CD14-positive monocyte (primary cell): Measurements from ENCODE around the gene SLC4A1AP. TPM values are rescaled to one million over a fixed set of nuclear protein-coding genes. Genes with fewer than 3 reads are reported as not detected.

ENCODE experiments used
- DNase-seq, 3 donors: peaks; one replicate each; pipeline ENCODE4 v3.0.0-alpha.2; 2011 to 2022
- H2AFZ ChIP-seq: 2 replicates; pipeline ENCODE4 v1.6.0; 2012; ENCODE audit warnings: mild to moderate bottlenecking, low read depth, low read length, inconsistent platforms; ENCODE audit not compliant: insufficient read depth, poor library complexity, severe bottlenecking
- H3K27ac ChIP-seq, 2 donors: 1 replicate in 1 of 2; 2 replicates in 1 of 2; pipeline ENCODE4 v1.5.1; 2012 to 2013; ENCODE audit warnings: low read length in 2 of 2, control low read depth in 1 of 2, inconsistent platforms in 1 of 2, low read depth in 1 of 2, mild to moderate bottlenecking in 1 of 2
- H3K27me3 ChIP-seq, 2 donors: one replicate each; pipeline versions ENCODE4 v1.6.0 to v1.6.1; 2011 to 2013; ENCODE audit warnings: low read length in 2 of 2; ENCODE audit not compliant: control insufficient read depth in 2 of 2, insufficient read depth in 2 of 2
- H3K36me3 ChIP-seq, 2 donors: replicated peaks in 1 of 2; 1 replicate in 1 of 2; 2 replicates in 1 of 2; pipeline versions ENCODE4 v1.5.1 to v1.6.1; 2012 to 2013; ENCODE audit warnings: low read length in 2 of 2, control low read depth in 1 of 2, inconsistent platforms in 1 of 2, mild to moderate bottlenecking in 1 of 2; ENCODE audit not compliant: insufficient read depth in 2 of 2, control insufficient read depth in 1 of 2
- H3K4me1 ChIP-seq, 2 donors: 1 replicate in 1 of 2; 2 replicates in 1 of 2; pipeline versions ENCODE4 v1.5.1 to v1.6.1; 2012 to 2013; ENCODE audit warnings: low read length in 2 of 2, control low read depth in 1 of 2, inconsistent platforms in 1 of 2, mild to moderate bottlenecking in 1 of 2, moderate library complexity in 1 of 2; ENCODE audit not compliant: insufficient read depth in 2 of 2, control insufficient read depth in 1 of 2
- H3K4me2 ChIP-seq: replicated peaks from 2 replicates; pipeline ENCODE3; 2012; ENCODE audit warnings: low read length, moderate library complexity, mild to moderate bottlenecking; ENCODE audit not compliant: poor library complexity, severe bottlenecking; ENCODE audit errors: extremely low read depth
- H3K4me3 ChIP-seq, 3 experiments: fragments of 200-600 bp in 1 of 3; sonication (generic) in 1 of 3; replicated peaks in 1 of 3; 1 replicate in 2 of 3; 2 replicates in 1 of 3; pipeline ENCODE4 v1.5.1; 2011 to 2013; ENCODE audit warnings: low read length in 3 of 3, mild to moderate bottlenecking in 3 of 3, control low read depth in 2 of 3, low read depth in 2 of 3, inconsistent platforms in 1 of 3, moderate library complexity in 1 of 3
- H3K79me2 ChIP-seq: 2 replicates; pipeline ENCODE4 v1.6.0; 2012; ENCODE audit warnings: mild to moderate bottlenecking, control low read depth, inconsistent platforms, low read length, moderate library complexity; ENCODE audit not compliant: insufficient read depth
- H3K9ac ChIP-seq: 2 replicates; pipeline ENCODE4 v1.6.0; 2017; ENCODE audit warnings: low read length, mild to moderate bottlenecking; ENCODE audit not compliant: insufficient read depth, poor library complexity, severe bottlenecking
- H3K9me3 ChIP-seq, 2 donors: replicated peaks in 1 of 2; 1 replicate in 1 of 2; 2 replicates in 1 of 2; pipeline versions ENCODE4 v1.5.1 to v1.6.1; 2012 to 2013; ENCODE audit warnings: low read length in 2 of 2, control low read depth in 1 of 2; ENCODE audit not compliant: control insufficient read depth in 1 of 2, insufficient read depth in 1 of 2
- H4K20me1 ChIP-seq: 2 replicates; pipeline ENCODE4 v1.6.0; 2012; ENCODE audit warnings: mild to moderate bottlenecking, low read length, control low read depth, moderate library complexity; ENCODE audit not compliant: insufficient read depth
- H3K27ac Mint-ChIP-seq, 7 donors: one replicate each; pipeline ENCODE4 v1.8.0; 2020; ENCODE audit warnings: mild to moderate bottlenecking in 7 of 7, mixed read lengths in 7 of 7, moderate library complexity in 6 of 7, inconsistent platforms in 2 of 7
- H3K27me3 Mint-ChIP-seq, 3 donors: one replicate each; pipeline ENCODE4 v1.8.0; 2021 to 2022; ENCODE audit warnings: low read depth in 3 of 3, mild to moderate bottlenecking in 3 of 3, mixed read lengths in 3 of 3, moderate library complexity in 3 of 3, inconsistent platforms in 1 of 3
- H3K36me3 Mint-ChIP-seq, 2 donors: one replicate each; pipeline ENCODE4 v1.8.0; 2020; ENCODE audit warnings: mixed read lengths in 2 of 2, inconsistent platforms in 1 of 2, mild to moderate bottlenecking in 1 of 2
- H3K4me1 Mint-ChIP-seq: one replicate; pipeline ENCODE4 v1.8.0; 2020; ENCODE audit warnings: mild to moderate bottlenecking, mixed read lengths
- H3K4me3 Mint-ChIP-seq, 2 donors: one replicate each; pipeline ENCODE4 v1.8.0; 2020; ENCODE audit warnings: mild to moderate bottlenecking in 2 of 2, mixed read lengths in 2 of 2, moderate library complexity in 1 of 2
- H3K9me3 Mint-ChIP-seq, 7 donors: one replicate each; pipeline ENCODE4 v1.8.0; 2020 to 2022; ENCODE audit warnings: mixed read lengths in 7 of 7, mild to moderate bottlenecking in 6 of 7, moderate library complexity in 6 of 7, inconsistent platforms in 2 of 7
- CTCF ChIP-seq: fragments of 200-600 bp; IDR thresholded peaks from one replicate; pipeline ENCODE4 v1.8.0; 2022; ENCODE audit warnings: antibody characterized with exemption, mild to moderate bottlenecking
- WGBS: methylation state at CpG from one replicate; pipeline ENCODE4 v1.1.5; 2013; ENCODE audit warnings: missing lambda C conversion rate; ENCODE audit not compliant: insufficient coverage; 5-methylcytosine and 5-hydroxymethylcytosine counted together
- intact Hi-C, 2 donors: fragments of 100-400 bp; cut with micrococcal nuclease; formaldehyde crosslinking; loops; one replicate each; pipeline versions ENCODE4 v1.15.0 to v1.15.1; 2023
- polyA plus RNA-seq, 3 donors: library from polyadenylated mRNA; depleted of rRNA in 1 of 3; unstranded in 2 of 3; stranded (reverse) in 1 of 3; fragments of 300-500 nt in 2 of 3; fragments of >200 nt in 1 of 3; fragmentation: Illumina TruSeq in 2 of 3; gene quantifications; 1 replicate in 2 of 3; 2 replicates in 1 of 3; pipeline ENCODE4 v1.2.3, GENCODE V29; 2012 to 2021

SLC4A1AP gene
- polyA plus RNA-seq, 3 donors: 12.7 to 24.9 (median 18.3) TPM

DNA sequence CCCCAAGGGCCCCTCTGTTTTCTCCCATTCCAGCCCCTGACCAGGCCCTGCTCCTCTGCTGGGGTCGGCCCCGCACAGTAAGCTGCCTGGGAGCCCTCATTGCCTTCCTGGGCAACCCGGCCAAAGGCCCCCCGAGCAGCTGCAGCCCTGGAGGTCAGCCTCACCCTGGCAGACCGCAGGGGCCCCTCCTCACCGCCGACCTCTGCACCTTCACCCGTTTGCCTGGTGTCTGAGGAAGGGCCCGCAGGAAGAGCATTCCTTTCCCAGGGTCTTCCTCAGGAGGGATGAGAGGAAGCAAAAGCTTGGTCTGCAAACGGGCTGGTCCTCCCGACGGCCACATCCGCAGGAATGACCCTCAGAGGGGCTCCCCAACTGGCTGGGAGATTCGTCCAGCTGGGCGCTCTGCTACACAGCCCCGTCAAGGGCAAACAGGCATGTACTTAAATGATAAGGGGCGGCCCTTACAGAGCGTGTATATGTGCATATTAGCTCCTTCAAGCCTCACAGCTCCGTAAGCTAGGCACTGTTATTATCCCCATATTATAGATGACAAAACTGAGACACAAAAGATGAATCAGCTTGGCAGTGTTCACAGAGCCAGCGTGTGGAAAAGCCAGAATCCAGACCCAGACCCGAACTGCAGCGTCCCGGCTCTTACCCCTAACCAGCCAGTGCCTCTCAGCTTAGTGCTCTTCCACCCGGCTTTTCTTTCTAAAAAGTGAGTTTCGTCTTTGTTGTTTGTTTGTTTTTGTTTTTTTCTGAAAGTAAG is 52.8 kb downstream of the SLC4A1AP start:
- peaks cover 0 to 14% of the 10 kb centered on the region in 2 donors for H3K36me3 Mint-ChIP-seq
- Histone ChIP-seq H3K9me3 (peaks cover 0 to 5% of the 10 kb centered on the region in 2 donors), H3K79me2 (no peaks in the 10 kb centered on the region), H3K27ac (no peak overlapping the region), H3K9ac (no peak overlapping the region), H3K27me3 (peaks cover 31 to 35% of the 10 kb centered on the region in 2 donors), H3K4me3 (no peak overlapping the region), H2AFZ (no peak overlapping the region), H3K4me2 (no peak overlapping the region), H3K36me3 (no peaks in the 10 kb centered on the region), H4K20me1 (no peaks in the 10 kb centered on the region), H3K4me1 (peaks cover 7 to 12% of the 10 kb centered on the region in 2 donors)
- peaks cover 41 to 53% (median 50%) of the 10 kb centered on the region in 3 donors for H3K27me3 Mint-ChIP-seq
- no peak for TF ChIP-seq CTCF
- intact Hi-C loops: no loop called here
- WGBS: 36% methylated on average over 16 of the region's 25 CpGs
- H3K27ac Mint-ChIP-seq: no peak overlapping the region
- H3K9me3 Mint-ChIP-seq: peaks cover 0 to 14% (median 3%) of the 10 kb centered on the region in 7 donors
- DNase-seq: no peak
- H3K4me3 Mint-ChIP-seq: peak overlapping the region; percentile 20 to 71
- peaks cover 32% of the 10 kb centered on the region for H3K4me1 Mint-ChIP-seq

DNA sequence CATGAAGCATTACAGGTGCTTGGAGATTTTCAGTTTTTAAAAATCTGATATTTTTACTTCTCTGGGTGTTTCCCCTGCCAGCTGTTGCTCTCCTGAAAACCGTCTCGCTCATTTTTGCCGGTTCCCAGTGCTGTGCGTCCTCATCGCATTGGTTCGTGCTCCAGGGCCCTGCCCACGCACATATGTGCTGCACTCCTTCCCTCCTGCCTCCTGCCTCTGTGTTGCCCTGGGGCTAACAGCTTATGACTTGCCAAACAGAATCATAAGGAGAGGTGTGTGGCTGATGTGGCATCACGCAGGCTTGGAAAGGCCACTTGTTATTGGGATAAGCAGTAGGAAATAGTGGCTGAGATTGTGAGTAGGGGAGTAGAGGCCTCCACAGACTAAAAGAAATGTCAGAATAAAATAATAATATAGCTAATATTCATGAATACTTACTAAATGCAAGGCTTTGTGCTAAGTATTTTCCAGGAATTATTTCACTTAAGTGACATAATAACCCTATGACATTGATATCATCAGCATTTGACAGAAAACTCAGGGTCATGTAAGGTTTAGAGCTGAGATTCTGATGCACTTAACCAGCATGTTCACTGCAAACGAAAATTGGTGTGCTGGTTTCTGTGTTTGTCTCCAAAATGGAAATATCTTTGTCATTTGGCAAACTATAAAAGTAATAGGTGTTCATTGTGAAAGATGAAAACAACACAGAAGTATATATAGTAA is 53.5 kb downstream of the SLC4A1AP start:
- peaks cover 0 to 5% of the 10 kb centered on the region in 2 donors for H3K9me3 ChIP-seq
- DNase-seq: no peak
- H3K4me1 ChIP-seq: peaks cover 7 to 12% of the 10 kb centered on the region in 2 donors
- H3K79me2 ChIP-seq: no peaks in the 10 kb centered on the region
- H3K27me3 Mint-ChIP-seq: peaks cover 41 to 53% (median 49%) of the 10 kb centered on the region in 3 donors
- H3K36me3 Mint-ChIP-seq: peaks cover 0 to 14% of the 10 kb centered on the region in 2 donors
- no peaks in the 10 kb centered on the region for H3K36me3 ChIP-seq
- peaks cover 0 to 14% (median 3%) of the 10 kb centered on the region in 7 donors for H3K9me3 Mint-ChIP-seq
- peaks cover 32% of the 10 kb centered on the region for H3K4me1 Mint-ChIP-seq
- 73% methylated on average over 7 of the region's 9 CpGs for WGBS
- H3K9ac ChIP-seq: no peak overlapping the region
- H3K27ac ChIP-seq: no peak overlapping the region
- no peak overlapping the region for H3K4me2 ChIP-seq
- H4K20me1 ChIP-seq: no peaks in the 10 kb centered on the region
- H3K4me3 Mint-ChIP-seq: peak overlapping the region in 1 of 2 donors; percentile 71
- H3K27me3 ChIP-seq: peaks cover 31 to 35% of the 10 kb centered on the region in 2 donors
- H3K27ac Mint-ChIP-seq: no peak overlapping the region
- TF ChIP-seq CTCF: no peak
- no peak overlapping the region for H3K4me3 ChIP-seq
- no peak overlapping the region for H2AFZ ChIP-seq
- intact Hi-C loops: no loop called here
